Loucy (cell line): ENCODE measurements around the gene GPRC5C.

Experiments used
- EZH2phosphoT487 ChIP-seq: fragments of 200-600 bp; IDR thresholded peaks from 2 replicates; pipeline ENCODE4 v1.6.1; 2018; ENCODE audit warnings: antibody characterized with exemption, mild to moderate bottlenecking, moderate library complexity, borderline replicate concordance
- TF ChIP-seq, protein P1 (sequence below): fragments of 200-600 bp; sonication (generic); conservative IDR thresholded peaks from 2 replicates; pipeline ENCODE4 v1.5.1; 2014; ENCODE audit warnings: mild to moderate bottlenecking, antibody characterized with exemption, low read length

DNA sequence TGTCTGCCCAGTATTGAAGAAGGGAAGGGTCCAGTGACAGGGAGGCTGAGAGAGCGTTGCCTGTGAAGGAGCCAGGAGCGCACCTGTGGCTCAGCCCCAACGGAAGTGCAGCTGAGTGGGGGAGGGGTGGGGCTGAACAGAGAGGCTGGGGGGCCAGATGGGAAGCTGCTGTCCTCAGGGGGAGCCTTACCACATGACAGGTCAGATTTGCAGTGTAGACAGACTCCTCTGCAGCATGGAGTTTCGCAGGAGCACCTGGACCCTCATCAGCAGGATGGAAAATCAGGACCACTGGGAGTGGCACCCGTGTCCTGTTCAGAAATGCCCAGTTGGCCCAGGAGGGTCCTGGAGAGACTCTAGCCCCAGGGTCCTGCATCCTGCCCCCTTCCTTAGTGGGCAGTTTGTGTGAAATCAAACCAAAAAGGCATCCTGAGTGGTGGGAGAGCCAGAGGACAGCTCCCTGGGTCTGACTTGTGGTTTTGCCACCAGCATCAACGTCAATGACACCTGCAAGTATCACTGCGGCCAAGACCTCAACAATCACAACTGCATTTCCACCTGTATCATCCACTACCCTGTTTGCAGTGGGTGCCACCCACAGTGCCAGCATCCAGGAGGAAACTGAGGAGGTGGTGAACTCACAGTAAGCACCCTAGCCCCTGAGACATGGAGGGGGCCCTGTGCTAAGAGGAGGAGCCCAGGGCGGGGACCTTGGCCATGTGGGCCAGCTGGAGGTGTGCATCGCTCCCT lies 42.3 kb downstream of the GPRC5C start:
- TF ChIP-seq, protein P1, sequence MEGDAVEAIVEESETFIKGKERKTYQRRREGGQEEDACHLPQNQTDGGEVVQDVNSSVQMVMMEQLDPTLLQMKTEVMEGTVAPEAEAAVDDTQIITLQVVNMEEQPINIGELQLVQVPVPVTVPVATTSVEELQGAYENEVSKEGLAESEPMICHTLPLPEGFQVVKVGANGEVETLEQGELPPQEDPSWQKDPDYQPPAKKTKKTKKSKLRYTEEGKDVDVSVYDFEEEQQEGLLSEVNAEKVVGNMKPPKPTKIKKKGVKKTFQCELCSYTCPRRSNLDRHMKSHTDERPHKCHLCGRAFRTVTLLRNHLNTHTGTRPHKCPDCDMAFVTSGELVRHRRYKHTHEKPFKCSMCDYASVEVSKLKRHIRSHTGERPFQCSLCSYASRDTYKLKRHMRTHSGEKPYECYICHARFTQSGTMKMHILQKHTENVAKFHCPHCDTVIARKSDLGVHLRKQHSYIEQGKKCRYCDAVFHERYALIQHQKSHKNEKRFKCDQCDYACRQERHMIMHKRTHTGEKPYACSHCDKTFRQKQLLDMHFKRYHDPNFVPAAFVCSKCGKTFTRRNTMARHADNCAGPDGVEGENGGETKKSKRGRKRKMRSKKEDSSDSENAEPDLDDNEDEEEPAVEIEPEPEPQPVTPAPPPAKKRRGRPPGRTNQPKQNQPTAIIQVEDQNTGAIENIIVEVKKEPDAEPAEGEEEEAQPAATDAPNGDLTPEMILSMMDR: no peak
- no peak for TF ChIP-seq EZH2phosphoT487
